ENCODE data around the gene FNDC11.

- no peak for TF ChIP-seq CTCF (conservative IDR thresholded peaks at IDR 0.05; ENCODE audit: low read length)
- no peak for TF ChIP-seq EZH2phosphoT487 (IDR thresholded peaks at IDR 0.05; ENCODE audit: borderline replicate concordance, low read depth, low read length)
Observed at GRCh38 chr20:63531686-63532448, 22.1 kb upstream of the FNDC11 start.
